D721Med (cell line): Measurements from ENCODE around the gene PRPF6.

Experiments used
- DNase-seq: peaks from one replicate; pipeline ENCODE4 v3.0.0; 2011; ENCODE audit warnings: low spot score; ENCODE audit not compliant: insufficient read length
- FAIRE-seq: peaks from 2 replicates; lab custom pipeline; 2011; peaks lifted over from hg19 to GRCh38; lab: Jason Lieb, UNC
- TF ChIP-seq, protein P1 (sequence below): IDR thresholded peaks from 2 replicates; pipeline ENCODE4 v1.5.1; 2012; ENCODE audit warnings: mild to moderate bottlenecking, control low read depth; ENCODE audit not compliant: insufficient read depth; ENCODE audit errors: missing control alignments

The PRPF6 gene

DNA sequence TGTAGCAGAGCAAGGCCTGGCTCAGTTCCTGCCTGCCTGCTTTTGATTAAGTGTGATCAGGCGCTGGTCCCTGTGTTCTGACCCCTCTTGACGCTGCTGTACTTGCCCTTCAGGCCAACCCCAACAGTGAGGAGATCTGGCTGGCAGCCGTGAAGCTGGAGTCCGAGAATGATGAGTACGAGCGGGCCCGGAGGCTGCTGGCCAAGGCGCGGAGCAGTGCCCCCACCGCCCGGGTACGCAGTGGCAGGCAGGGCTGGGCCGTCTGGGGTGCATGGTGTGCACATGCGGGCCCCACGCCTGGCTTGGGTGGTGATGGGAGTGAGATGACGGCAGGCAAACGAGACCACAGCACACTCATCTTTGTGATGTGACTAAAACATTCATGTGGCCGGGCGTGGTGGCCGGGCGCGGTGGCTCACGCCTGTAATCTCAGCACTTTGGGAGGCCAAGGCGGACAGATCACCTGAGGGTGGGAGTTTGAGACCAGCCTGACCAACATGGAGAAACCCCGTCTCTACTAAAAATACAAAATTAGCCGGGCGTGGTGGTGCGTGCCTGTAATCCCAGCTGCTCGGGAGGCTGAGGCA is 45.0 kb downstream of the PRPF6 start:
- TF ChIP-seq, protein P1, sequence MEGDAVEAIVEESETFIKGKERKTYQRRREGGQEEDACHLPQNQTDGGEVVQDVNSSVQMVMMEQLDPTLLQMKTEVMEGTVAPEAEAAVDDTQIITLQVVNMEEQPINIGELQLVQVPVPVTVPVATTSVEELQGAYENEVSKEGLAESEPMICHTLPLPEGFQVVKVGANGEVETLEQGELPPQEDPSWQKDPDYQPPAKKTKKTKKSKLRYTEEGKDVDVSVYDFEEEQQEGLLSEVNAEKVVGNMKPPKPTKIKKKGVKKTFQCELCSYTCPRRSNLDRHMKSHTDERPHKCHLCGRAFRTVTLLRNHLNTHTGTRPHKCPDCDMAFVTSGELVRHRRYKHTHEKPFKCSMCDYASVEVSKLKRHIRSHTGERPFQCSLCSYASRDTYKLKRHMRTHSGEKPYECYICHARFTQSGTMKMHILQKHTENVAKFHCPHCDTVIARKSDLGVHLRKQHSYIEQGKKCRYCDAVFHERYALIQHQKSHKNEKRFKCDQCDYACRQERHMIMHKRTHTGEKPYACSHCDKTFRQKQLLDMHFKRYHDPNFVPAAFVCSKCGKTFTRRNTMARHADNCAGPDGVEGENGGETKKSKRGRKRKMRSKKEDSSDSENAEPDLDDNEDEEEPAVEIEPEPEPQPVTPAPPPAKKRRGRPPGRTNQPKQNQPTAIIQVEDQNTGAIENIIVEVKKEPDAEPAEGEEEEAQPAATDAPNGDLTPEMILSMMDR, result no peak
- no peak for FAIRE-seq
- no peak for DNase-seq

DNA sequence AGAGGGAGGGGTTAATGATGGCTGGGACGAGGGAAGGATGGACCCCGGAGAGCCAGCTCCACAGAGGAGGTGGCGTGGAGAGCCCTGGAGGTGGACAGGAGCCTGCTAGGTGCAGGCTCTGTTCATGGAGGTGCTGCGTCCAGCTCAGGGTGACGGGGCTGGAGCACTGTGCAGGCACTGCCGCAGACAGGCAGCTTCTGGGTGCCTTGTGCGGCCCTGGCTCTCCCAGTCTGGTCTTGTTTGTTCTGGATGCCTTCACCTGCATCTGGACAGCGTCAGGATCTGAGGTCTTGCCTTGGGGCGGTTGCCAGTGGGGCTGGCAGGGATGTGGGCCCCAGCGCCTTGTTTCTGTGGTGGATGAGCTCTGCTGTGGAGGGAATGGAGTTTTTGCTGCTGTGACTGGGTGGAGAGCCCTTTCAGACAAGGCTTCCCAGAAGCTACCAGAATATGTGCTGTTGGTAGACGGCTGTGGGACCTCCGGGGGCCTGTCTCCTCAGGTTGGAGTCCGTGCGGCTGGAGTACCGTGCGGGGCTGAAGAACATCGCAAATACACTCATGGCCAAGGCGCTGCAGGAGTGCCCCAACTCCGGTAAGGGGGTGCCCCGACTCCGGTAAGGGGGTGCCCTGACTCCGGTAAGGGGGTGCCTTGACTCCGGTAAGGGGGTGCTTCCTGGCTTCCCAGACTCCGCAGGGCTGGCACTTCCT is 47.2 kb downstream of the PRPF6 start:
- FAIRE-seq, result no peak
- DNase-seq, result no peak
- TF ChIP-seq, protein P1, result no peak

DNA sequence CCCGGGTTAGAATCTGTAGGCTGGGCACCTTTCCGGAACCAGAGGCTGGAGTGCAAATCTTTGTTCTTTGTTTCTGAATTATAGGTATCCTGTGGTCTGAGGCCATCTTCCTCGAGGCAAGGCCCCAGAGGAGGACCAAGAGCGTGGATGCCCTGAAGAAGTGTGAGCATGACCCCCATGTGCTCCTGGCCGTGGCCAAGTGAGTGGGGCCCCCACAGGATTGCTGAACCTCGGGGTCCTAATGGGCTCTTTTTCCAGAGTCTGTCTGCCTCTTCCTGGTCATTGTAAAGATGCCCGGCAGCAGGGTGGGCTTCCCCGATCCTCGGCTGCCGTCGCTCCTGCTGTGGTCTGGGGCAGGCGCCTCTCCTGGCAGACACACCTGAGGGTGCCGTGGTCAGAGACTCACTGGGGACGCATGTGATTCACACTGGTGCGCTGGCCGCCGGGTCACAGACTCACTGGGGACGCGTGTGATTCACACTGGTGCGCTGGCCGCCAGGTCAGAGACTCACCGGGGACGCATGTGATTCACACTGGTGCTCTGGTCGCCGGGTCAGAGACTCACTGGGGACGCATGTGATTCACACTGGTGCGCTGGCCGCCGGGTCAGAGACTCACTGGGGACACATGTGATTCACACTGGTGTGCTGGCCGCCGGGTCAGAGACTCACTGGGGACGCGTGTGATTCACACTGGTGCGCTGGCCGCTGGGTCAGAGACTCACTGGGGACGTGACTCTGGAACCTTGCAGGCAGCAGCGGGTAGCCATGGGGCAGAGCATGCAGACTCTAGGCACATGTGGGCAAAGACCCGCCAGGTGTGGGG is 48.6 kb downstream of the PRPF6 start:
- FAIRE-seq (no peak), DNase-seq (no peak)
- TF ChIP-seq, protein P1, result no peak

DNA sequence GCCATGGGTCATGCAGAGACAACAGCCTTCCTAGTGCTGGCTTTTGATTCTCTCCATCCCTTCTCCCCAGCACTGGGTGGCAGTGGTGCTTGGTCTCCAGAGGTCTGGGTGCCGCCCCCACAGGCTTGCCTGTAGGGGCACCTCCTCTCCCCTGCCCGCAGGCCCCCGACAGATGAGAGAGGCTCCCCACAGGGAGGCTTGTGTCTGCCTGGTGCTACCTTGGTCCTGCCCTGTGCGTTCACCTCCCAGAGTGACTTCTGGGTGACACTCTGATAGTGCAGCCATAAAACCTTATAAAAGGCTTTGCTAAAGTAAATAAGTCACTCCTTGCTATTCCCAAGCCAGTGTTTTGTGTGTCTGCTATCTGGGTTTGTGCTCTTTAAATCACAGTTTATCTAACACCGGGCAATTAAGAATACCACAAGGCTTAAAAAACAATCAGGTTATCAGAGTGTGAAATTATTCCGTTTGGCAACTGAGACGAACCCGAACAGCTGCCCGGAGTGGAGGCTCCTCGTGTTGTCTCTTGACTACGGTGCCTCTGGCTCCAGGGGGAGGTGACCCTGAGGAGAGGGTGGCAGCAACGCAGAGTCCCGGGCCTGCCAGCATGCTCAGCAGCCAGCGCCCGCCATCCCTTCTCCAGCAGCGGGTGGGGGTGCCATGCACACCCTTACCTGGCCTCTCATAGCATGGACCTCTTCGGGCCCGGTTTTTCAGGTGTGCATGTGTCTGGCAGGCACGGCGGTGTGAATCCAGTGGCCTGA is 49.6 kb downstream of the PRPF6 start:
- no peak for DNase-seq
- no peak for FAIRE-seq
- TF ChIP-seq, protein P1, result no peak

DNA sequence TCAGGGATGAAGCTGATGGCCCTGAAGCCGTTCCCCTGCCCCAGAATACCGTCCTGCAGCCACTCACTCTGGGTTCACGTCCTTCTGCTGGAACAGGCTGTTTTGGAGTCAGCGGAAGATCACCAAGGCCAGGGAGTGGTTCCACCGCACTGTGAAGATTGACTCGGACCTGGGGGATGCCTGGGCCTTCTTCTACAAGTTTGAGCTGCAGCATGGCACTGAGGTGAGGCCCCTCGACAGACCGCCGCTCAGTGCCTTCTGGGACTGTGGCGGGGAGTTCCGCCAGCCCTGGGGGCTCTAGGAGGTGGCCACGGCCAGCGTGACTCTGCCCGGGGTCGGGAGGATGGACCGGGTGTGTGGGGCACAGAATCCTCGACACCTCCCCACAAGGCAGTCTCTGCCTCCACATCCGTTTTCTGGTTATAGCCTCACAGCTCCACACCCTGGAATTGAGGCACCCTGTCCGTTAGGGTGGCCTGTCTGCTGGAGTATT is 50.9 kb downstream of the PRPF6 start:
- no peak for DNase-seq
- no peak for FAIRE-seq
- TF ChIP-seq, protein P1, result no peak

DNA sequence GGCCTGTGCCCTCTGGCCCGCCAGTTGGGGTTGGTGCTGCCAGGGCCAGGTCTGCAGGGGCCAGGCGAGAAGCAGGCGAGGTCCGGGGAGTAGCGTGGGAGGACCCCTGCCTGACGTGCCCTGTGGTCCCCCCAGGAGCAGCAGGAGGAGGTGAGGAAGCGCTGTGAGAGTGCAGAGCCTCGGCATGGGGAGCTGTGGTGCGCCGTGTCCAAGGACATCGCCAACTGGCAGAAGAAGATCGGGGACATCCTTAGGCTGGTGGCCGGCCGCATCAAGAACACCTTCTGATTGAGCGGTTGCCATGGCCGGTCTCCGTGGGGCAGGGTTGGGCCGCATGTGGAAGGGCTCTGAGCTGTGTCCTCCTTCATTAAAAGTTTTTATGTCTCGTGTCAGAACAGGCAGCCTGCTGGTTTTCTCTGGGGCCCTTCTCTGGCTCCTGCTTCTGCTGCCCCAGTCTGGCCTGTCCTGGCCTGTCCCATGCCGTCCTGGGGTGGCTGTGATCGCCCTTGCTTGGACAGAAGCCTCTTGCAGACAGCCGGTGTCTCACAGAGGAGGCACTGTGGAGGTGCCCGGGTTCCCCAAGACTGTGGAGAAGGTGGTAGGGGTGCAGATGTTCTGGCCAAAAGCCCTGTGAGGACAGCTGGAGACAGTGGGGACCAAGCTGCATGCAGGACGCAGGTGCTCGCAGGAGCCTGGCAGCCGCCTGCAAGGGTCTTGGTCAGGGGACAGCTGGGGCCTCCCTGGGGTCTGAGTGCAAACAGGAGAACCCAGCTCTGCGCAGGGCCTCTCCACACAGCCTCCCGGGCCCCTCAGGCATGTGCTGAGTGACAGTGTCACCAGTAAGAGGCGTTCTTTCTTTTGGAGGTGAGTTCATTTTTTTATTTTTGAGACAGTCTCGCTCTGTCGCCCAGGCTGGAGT is 52.0 kb downstream of the PRPF6 start:
- DNase-seq (no peak), FAIRE-seq (no peak)

More for the DNA sequence above, 52.0 kb downstream of the PRPF6 start:
- TF ChIP-seq, protein P1, result no peak
